HG03280 (cell line): Measurements from ENCODE around the gene CCDC88A.
"Not testable (repeated sequence)": the region's sequence is repeated elsewhere in the genome, so short reads cannot be mapped to it uniquely, and the experiment has no call there.

Experiments
- ATAC-seq: cut with Tn5 transposase; IDR thresholded peaks from one replicate; pipeline ENCODE4 v1.9.1; 2021; ENCODE audit warnings: mild to moderate bottlenecking, moderate library complexity; ENCODE audit not compliant: unreplicated experiment

CCDC88A gene, protein sequence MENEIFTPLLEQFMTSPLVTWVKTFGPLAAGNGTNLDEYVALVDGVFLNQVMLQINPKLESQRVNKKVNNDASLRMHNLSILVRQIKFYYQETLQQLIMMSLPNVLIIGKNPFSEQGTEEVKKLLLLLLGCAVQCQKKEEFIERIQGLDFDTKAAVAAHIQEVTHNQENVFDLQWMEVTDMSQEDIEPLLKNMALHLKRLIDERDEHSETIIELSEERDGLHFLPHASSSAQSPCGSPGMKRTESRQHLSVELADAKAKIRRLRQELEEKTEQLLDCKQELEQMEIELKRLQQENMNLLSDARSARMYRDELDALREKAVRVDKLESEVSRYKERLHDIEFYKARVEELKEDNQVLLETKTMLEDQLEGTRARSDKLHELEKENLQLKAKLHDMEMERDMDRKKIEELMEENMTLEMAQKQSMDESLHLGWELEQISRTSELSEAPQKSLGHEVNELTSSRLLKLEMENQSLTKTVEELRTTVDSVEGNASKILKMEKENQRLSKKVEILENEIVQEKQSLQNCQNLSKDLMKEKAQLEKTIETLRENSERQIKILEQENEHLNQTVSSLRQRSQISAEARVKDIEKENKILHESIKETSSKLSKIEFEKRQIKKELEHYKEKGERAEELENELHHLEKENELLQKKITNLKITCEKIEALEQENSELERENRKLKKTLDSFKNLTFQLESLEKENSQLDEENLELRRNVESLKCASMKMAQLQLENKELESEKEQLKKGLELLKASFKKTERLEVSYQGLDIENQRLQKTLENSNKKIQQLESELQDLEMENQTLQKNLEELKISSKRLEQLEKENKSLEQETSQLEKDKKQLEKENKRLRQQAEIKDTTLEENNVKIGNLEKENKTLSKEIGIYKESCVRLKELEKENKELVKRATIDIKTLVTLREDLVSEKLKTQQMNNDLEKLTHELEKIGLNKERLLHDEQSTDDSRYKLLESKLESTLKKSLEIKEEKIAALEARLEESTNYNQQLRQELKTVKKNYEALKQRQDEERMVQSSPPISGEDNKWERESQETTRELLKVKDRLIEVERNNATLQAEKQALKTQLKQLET (N-terminal part only)

DNA sequence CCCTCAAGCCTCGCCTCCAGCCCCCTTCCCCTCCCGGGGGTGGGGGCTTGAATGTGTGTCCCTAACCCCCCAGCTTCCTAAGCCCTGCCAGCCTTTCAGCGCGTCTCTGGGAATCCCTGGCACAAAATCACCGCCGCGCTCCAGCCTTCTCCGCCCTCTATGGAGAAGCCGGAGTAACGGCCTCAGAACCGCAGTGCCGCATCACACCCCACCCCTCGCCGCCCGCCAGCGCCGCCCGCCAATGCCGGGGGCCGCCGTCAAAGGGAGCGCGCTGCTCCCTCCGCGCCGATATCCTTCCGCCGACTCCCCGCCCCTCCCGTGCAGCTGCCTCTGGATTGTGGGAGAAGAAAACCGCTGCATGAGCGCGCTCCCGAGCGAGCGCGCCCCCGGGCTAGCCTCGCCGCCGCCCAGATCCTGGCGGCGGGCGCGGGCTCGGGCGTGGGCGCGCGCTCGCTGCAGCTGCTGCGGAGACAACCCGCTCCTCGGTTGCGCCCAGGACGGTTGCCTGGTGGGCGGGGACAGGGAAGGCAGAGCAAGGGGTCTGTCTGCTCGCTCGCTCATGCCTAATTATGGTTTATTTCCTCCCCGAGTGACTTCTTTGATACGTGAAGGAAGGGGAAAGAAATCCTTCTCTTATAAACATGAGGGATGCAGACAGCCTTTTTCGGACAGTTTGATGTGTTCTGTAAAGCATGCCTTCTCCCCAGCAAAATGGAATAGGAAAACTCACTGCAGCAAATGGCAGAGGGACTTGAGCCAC is at the start of gene CCDC88A:
TSS of gene CCDC88A (minus strand) at position 178 of the 760 bp plus-strand sequence. CDS start 777 bp downstream, outside the sequence.
- peak; percentile 83 for ATAC-seq

DNA sequence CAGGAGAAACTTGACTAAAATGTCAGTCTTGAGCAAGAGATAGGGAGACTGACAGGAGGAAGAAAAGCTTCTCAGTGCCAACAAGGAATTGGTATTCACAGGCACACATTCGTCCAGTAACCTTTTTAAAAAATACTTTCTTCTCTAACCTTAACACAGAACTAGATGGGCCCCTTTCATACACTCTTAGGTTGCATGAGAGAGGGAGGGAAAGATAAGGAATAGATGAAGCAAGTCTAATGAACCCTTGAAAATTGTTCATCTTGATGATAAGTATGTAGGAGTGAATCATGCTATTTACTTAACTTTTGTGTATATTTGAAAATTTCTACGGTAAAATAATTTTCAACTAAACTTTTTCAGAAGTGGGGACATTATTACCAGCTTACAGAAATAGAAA is 42.0 kb upstream of the CCDC88A start:
- no peak for ATAC-seq

DNA sequence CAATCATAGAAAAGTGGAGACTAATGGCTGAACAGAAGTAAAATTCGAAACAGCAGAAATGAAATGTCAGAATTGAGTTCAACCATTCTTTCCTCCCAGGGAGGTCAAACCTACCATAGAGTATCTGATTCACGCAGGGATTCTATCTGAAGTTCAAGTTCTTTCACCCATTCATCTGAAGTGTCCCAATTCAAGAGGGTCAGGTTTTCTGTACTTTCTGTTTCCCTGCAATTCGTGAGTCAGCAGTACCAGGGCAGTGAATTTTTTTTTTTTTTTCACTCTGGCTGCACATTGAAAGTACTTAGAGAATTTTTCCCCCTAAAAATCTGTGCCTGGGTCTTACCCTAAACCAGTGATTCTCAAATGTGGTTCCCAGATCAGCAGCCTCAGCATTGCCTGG is 40.9 kb upstream of the CCDC88A start:
- ATAC-seq = no peak

DNA sequence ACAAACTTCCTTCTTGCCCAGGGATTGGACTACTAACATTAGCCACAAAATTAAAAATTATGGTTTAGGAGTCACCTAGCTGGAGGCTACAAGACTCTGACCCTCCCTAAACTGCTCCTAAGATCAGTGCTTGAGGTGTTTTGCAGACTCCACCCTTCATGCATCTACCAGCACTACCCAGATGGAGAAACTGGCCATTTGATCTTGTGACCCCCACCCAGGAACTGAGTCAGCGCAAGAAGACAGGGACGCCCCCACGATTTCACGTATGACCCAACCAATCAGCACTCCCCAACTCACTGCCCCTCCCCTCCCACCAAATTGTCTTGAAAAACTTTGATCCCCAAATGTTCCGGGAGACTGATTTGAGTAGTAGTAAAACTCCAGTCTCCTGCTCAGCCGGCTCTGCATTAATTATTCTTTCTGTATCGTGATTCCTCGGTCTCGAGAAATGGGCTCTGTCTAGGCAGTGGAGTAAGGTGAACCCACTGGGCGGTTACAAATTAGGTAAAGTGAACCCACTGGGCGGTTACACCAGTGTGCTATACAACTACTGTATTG is 40.1 kb upstream of the CCDC88A start:
- no peak for ATAC-seq

DNA sequence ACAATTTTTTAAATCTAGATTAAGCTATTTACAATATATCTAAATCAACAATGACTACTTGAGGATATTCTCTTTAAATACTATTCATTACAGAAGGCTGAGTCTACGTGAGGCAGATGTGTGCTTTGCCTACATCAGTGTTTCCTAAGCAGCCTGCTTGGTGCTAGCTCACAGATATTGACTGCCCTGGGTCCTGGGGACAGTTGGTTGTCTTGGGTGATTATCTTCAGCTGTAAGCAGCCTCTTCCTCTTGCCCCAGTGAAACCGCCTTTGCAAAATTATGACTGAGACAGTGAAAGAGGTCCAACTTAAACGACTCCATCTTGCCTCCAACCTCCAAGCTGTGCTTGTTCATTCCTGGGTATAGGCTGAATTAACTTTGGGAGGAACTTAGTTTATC is 39.6 kb upstream of the CCDC88A start:
- no peak for ATAC-seq

DNA sequence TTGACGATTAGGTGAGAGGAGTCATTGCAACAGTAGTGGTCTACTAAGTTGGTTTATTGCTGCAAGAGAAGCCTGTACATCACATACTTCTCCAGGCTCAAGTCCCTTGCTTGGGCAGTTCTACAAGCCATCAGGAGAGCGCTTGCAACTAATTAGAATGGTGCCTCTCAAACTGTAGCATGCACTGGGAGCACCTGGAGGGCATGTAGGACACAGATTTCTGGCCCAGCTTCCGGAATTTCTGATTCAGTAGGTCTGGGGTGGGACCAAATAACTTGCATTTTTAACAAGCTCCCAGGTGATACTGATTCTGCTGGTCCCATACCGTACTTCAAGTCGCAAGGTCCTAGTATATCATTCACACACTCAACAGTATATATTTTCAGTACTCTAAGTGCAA is 34.5 kb upstream of the CCDC88A start:
- ATAC-seq = no peak

DNA sequence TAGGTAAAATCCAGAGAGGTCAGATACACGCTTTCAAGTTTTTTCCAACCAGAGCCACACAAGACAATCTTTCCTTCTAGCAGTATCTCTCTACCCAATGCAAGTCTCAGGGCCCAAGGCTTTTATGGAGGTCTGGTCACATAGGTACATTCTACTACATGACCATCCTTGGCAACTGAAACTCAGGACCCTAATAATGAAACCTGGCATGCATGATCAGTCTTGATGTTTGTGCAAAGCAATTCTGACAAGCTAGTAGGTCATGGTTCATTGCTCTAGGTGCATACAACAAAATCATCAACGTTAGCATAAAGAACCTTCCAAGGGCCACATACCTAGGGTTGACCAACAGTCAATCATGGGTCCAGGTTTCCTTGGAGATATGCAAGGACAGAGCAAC is 33.2 kb upstream of the CCDC88A start:
- no peak for ATAC-seq

DNA sequence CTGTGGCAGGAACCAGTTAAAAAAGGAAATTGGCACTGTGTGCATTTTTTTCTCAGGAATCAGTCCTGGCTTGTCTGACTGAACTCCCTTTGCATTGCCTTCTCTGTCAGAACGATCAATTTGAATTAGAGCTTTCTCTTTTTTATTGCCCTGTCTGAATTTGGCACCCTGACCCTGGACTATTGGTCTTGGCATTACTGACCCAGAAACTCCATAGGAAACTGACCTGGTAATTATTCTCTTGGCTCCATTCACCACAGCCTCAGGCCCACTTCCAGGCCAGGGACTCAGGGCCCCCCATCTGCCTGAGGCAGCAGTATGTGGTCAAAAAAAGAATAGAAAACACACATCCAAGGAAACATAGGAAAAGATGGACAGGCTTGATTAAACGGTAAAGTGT is 32.0 kb upstream of the CCDC88A start:
- no peak for ATAC-seq

DNA sequence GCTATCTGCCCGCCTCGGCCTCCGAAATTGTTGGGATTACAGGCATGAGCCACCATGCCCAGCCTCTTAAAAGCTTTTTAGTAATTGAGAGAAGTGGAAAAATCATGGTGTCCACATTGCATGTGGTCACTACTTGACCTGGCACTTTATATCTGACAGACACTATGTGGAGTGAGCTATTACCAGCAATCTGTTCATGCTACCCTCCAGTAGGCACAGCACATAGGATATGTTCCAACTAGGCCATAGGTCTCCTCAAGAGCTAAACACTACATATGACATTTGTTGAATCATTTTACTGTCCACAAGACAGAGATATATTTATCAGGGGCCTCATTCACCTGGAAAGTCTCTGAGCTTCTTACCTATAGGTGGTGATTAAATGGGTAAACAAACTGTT is 30.4 kb upstream of the CCDC88A start:
- not testable (repeated sequence) for ATAC-seq

DNA sequence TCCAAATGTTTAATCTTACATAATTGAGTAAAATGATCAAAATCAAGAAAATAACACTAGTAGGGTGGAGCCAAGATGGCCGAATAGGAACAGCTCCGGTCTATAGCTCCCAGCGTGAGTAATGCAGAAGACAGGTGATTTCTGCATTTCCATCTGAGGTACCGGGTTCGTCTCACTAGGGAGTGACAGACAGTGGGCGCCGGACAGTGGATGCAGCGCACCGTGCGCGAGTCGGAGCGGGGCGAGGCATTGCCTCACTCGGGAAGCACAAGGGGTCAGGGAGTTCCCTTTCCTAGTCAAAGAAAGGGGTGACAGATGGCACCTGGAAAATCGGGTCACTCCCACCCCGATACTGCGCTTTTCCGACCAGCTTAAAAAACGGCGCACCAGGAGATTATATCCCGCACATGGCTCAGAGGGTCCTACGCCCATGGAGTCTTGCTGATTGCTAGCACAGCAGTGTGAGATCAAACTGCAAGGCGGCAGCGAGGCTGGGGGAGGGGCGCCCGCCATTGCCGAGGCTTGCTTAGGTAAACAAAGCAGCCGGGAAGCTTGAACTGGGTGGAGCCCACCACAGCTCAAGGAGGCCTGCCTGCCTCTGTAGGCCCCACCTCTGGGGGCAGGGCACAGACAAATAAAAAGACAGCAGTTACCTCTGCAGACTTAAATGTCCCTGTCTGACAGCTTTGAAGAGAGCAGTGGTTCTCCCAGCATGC is 22.5 kb upstream of the CCDC88A start:
- ATAC-seq = not testable (repeated sequence)

DNA sequence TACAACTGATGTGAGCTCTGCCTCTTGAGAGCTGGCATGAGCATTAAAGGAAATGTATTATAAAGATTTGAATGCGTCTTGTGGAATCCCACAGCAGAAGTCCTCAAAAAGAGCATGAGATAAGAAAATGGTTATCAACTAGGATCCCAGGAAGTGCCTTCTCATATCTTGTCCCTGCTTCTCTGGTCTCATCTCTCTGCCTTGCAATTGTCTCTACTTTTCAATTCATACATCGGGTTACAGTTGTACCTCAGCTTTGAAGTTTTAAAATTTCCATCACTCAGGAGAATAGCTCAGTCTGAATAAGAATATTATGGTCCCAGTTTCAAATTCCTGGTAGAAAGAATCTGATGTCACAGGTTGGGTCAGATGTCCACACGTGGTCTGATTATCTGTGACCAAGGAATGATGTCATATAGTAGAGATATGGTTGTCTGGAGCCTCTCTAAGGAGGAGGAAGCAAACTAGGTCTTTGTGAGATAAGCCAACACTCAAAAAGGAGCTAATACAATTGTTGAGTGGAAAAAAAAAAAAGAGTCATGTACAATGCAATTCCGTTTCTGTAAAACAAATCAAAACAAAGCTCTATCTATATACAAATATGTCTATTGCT is 21.7 kb upstream of the CCDC88A start:
- ATAC-seq = no peak

DNA sequence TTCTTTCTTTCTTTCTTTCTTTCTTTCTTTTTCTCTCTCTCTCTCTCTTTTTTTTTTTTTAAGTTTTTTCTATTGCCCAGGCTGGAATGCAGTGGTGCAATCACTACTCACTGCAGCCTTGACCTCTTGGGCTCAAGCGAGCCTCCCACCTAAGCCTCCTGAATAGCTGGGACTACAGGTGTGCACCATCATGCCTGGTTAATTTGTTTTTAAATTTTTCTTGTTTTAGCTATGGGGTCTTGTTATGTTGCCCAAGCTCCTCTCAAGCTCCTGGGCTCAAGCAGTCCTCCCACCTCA is 19.4 kb upstream of the CCDC88A start:
- no peak for ATAC-seq

DNA sequence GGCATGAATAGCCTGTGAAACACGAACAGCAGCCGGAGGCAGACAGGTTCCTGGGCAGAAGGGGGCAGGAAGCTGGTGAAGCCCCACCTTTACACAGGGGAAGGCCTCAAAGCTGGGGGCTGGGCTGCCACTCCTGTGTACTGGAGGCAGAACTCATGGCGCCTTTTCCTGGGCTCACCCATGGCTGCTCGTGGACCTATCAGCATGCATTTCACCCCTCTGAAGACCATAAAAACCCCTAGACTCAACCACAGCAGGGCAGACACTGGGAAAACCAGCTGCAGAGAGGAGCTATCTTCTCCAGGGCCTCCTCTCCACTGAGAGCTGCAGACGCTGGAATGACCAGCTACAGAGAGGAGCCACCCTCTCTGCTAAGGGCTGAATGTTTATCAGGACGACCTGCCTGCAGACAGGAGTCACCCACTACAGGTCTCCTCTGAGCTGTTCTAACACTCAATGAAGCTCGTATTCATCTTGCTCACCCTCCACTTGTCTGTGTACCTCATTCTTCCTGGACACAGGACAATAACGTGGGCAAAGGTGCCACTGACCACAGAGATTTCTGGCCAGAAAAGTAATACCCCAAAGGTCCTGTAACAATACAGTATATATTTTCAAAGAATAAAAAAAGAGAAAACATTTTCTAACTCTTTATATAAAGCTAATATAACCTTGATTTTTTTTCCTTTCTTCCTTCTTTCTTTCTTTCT is 18.9 kb upstream of the CCDC88A start:
- ATAC-seq = no peak

DNA sequence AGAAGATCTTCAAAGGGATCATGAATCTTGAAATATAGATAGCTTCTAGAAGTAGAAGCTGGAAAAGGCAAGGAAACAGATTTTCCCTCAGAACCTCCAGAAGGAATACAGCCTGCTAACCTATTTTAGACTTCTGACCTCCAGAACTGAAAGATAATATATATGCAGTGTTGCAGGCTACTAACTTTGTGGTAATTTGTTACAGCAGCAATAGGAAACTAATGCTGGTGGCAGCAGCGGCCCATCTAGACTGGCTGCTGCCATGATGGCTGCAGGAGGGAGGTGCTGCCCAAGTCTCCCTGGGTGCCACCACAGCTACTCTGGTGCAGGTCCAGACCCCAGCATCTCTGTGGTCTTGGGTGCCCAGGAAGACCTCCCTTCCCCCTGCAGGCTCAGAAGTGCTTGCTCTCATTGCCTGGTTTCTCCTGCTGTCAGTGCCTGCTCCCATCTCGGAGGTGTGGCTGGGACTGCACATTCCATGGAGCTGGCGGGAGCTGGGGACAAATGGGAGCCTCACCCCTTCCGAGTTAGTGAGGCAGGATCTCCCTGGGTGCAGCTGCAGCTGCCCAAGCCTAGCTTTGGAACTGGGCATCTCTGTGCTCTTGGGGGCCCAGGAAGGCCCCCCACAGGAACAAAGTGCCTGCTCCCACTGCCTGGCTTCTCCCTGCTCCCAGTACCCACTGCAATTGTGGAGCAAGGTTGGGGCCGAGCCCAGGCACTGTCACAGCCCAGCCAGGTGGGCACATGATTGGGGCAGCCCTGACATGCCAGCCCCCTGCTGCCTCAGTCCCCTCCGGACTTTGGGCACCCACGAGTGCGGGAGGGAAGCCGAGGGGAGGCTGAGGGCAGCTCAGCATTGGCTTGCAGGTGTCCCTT is 18.1 kb upstream of the CCDC88A start:
- no peak for ATAC-seq

DNA sequence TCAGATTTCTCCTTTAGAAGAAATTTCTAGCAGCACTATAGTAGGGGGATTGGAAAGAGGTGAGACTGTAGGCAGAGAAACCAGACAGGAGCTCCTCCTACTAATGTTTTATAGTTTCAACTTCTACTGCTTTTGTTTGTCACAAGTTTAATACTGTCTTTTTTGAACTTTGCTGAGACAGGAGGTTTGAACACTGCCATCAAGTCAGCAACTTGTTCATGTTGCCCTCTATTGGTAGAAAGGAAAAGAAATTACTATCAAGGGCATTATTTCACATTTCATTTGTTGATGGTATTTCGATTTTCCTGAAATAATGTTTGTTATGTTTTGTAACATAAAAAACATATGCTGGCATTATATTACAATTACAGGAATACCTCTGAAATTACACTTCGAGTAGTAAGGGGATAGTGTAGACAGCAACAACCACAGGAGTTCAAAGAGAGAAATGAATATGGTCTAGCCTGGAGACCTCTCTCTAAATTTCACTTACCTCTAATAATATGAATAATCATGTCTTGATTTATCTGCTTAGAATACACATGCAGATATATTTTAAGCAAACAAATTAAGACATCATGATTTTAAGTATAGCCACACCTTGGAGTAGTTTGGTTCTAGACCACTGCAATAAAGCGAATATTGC is 12.4 kb upstream of the CCDC88A start:
- ATAC-seq = no peak

DNA sequence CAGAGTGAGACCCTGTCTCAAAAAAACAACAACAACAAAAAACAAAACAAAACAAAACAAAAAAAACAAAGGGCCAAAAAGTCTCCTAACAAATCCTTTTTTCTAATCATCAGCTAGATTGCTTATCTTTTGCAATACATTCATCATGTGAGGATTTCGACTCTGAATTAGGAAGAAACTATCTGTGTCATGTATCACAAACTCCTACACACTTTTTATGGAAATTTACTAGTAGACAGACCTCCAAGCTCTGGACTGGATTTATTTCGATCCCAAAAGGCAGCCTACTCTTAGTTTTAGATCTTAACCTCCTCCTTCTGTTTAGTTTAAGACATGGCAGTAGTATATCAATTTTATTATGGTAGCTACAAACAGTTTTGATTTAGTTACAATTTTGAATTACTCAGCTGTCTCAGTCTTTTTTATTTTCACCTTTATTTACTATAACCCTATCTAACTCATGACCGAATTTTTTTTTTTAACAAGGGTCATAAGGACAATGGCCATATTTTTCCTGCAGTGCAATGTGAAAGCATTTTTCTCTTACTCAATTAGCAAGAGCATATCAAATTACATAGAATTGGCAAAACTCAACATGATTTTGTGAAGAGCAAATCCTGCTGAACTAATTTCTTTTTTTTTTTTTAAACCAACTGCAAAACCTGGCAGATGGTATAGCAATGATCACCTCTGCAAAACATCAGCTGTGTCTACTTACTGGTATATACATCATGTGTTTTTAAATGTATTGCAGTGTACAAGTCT is 10.7 kb upstream of the CCDC88A start:
- ATAC-seq = no peak

DNA sequence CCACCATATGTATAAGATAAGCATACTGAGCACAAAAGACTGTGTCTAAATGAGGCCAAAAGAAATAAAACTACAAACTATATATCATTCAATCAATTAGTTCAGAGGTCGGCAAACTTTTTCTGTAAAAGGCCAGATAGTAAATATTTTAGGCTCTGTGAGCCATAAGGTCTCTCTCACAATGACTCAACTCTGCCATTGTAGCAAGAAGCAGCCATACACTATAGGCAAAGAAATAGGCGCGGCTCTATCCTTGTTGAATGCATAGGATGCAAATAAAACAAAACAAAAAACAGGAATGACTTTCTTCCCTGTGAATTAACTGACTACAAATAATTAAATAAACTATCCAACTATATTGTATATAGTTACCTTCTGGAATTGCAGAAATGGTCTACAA is 8.6 kb upstream of the CCDC88A start:
- no peak for ATAC-seq
